Right ventricle myocardium superior (tissue), 1 donor: ENCODE data around the gene STARD4. TPM values are rescaled to one million over a fixed set of nuclear protein-coding genes. Genes with fewer than 3 reads are reported as not detected.

ENCODE experiments used
- ATAC-seq: fragments of 200-7000 bp; cut with Tn5 transposase; one replicate; pipeline ENCODE4 v1.9.1; 2020; ENCODE audit warnings: mild to moderate bottlenecking; ENCODE audit not compliant: poor library complexity
- DNase-seq: peaks from one replicate; pipeline ENCODE4 v3.0.0-alpha.2; 2020
- intact Hi-C: fragments of 100-400 bp; cut with DNase I; formaldehyde crosslinking; loops from one replicate; pipeline ENCODE4 v1.11.2; 2022
- total RNA-seq: library from RNA; stranded (reverse); fragmentation: NEBNext Ultra II Directional; extraction: Animal tissue kit (Norgen Biotek cat#: 25700); gene quantifications from one replicate; pipeline ENCODE4 v1.2.1, GENCODE V29; 2021
- donor health status: DM: no; HTN: yes; CAD: no; lungs with severe emphysema.

STARD4 gene
- total RNA-seq, 1 donor from 2014 or later: 2.0 TPM

GRCh38 chr5:111532886-111533582 lies 20.7 kb upstream of the STARD4 start:
- DNase-seq (no peak), ATAC-seq (no peak)
- intact Hi-C loops: loop anchor here (5.0 kb wide), 1 partner anchor 614 kb away; no protein-coding TSS in a partner anchor

DNA sequence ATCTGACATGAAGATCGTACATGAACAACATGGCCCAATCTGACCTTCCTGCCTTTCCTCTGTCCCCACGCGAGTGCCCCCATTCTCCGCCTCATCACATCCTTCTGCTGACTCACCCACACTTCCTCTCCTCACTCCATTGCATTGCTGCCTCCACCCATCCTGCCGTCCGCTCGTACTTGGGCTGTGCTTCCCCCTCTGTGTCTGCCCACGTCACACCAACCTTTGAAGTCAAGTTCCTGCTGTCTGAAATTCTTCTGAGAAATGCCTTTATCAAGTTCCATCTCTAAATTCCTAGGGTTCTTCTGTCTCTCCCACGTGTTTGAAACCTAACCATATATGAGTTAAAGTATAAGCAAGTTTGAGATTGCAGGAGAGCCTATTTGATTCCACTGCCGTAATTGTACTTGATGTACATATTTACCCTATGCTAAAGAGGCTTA lies 18.0 kb upstream of the STARD4 start:
- DNase-seq (peak; percentile 80), ATAC-seq (peak; percentile 89)
- intact Hi-C loops: loop anchor here (5.0 kb wide), 1 partner anchor 617 kb away; no protein-coding TSS in a partner anchor

DNA sequence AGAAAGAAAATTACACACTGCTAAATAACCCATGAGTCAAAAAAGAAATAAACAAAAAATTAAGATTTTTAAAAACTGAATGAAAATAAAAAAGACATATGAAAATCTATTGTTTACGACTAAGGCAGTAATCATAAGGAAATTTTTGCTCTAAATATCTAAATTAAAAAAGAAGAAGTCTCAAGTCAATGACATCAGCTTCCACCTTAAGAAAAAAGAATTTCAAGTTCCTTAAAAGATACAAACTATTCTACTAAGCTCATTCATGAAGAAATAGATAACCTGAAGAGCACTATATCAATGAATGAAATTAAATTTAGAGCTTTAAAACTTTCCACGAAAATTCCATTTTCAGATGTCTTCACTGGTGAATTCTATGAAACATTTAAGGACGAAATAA lies 15.7 kb upstream of the STARD4 start:
- no peak for DNase-seq
- intact Hi-C loops: no loop called here
- no peak for ATAC-seq

DNA sequence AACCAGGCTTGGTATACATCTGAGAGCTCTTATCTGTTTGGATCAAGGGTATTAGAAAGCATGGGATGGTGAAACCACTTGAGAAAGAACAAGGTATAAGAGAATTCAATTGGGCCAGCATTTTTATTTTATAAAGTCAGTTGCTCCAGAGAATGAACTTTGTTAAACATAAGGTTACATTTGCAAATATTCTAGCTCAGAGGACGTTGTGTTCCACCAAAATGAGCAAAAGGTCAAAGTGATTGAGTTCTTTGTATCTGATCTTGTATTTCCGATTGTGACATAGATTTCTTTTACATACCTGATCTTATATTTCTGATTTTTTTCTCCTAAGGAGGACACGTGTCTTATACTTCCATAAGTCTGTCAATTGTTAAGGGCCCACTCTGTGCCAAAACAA lies 8.6 kb upstream of the STARD4 start:
- ATAC-seq: no peak
- intact Hi-C loops: no loop called here
- no peak for DNase-seq

- DNase-seq (no peak), ATAC-seq (no peak)
- intact Hi-C loops: no loop called here
Measured at GRCh38 chr5:111518777-111519176, 6.4 kb upstream of the STARD4 start.

DNA sequence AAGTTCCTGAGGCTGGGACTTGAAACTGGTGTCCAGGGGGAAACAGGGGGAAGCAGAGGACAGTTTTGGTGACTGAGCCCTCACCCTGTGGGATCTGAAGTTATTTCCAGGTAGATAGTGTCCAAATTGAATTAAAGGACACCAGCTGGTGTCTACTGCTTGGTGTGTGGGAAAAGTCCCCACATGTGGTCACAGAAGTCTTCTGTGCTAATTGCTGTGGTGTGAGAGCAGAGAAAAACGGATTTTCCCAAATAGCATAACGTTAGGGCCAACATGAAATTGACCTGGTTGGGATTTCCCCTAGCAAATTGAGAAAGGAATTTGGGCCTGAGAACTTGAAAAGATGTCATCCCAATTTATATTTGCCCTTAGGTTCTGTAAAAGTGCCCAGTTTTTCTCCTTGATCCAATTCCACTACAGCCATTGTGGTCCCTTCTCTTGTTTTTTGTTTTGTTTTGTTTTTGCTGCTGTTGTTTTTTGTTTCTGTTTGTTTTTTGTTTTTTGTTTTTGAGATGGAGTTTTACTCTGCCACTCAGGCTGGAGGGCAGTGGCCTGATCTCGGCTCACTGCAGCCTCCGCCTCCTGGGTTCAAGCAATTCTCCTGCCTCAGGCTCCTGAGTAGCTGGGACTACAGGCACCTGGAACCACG lies 5.6 kb upstream of the STARD4 start:
- ATAC-seq: no peak
- intact Hi-C loops: no loop called here
- DNase-seq: no peak

DNA sequence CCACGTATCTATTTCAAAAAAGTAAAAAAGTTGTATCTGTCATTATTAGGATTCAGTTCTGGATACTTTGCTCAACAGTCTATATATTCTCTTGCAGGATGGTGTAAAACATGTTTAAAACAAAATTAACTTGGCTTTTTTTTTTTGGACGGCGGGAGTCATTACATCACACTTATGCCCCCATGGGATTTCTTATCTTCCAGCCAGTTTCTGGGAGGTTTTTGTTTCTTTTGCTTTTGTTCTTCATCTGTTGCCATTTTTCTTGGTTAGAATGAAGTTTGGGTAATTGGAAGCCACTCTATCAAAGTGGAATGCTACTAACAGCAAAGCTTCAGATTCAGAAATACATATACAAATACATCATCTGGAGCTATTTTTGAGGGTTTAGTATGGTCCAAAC lies 1.8 kb upstream of the STARD4 start:
- intact Hi-C loops: no loop called here
- ATAC-seq (no peak), DNase-seq (no peak)

- DNase-seq (no peak), ATAC-seq (no peak)
- intact Hi-C loops: no loop called here
Measured at GRCh38 chr5:111513131-111513520, 791 bp upstream of the STARD4 start.

DNA sequence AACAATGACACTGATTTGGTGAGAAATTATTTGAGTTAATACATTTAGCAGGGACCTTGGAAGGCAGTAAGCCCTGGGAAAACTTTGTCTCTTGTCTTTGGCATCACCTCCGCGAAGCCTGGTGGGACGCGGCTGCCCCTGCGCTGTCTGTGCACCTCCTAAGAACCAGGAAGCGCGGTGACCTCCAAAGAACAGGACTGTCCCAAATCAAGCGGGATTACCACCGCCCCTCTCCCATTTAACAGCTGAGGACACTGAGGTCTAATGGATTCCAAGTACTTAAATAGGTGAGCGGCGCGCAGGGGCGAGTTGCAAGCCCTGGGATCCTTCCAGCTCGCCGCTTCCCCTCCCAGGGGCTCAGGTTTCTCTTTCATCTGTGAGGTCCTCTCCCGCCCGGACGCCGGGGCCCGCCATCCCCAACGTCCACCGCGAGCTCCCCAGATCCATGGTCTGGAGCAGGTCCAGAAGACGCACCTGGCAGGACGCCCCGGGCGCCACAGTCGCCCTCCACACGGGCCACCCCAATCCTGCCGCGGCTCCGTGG lies 432 bp downstream of the STARD4 start:
- DNase-seq: no peak
- intact Hi-C loops: no loop called here

DNA sequence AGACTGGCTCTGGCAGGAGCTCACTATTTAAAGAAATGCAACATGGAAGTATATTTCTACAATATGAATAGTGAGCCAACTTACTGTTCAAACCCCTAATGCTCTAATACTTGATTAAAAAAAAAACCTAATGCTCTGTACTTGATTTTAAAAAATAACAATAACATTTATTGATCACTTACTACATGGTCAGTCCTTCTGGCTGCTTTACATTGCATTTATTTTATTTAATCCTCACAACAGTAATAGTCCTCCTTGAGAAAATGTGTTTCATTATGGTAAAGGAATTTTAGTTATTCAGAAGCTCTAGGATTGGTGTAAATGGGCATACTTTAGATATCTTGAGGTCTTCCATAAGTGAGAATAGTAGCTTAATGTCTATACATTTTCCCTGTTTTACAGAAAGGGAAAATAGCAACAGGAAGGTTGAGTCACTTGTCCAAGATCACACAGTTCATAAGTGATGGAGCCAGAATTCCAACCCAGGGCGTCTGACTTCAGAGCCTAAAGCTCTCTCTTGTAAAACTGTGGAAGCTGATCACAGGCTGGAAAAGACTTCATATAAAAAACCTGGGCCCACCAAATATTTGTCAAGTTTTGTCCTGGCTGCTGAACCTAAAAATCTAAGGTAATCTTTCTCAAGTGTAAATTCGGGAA lies 1.0 kb downstream of the STARD4 start:
- ATAC-seq: no peak
- DNase-seq: no peak

More for the DNA sequence above, 432 bp downstream of the STARD4 start:
- ATAC-seq: peak; percentile 25

DNA sequence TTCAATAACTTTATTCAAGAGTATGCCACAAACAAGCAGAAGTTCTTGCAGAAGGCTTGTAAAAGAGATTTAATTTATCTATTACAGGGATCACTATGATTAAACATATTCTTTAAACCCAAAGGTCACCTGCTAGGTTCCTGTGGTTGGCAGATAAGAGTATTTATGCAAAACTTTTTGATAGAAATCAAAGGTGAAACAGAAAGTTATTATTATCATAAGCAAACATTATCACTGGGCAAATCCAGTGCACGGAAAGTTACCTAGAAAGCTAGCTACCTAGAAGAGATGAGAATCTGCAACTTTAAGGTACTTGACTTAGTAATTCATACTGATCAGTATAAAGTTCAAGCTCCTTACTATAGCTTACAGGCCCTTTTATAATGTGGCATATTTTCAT lies 3.2 kb downstream of the STARD4 start:
- intact Hi-C loops: no loop called here
- no peak for ATAC-seq
- DNase-seq: no peak

More for the DNA sequence above, 1.0 kb downstream of the STARD4 start:
- intact Hi-C loops: no loop called here

DNA sequence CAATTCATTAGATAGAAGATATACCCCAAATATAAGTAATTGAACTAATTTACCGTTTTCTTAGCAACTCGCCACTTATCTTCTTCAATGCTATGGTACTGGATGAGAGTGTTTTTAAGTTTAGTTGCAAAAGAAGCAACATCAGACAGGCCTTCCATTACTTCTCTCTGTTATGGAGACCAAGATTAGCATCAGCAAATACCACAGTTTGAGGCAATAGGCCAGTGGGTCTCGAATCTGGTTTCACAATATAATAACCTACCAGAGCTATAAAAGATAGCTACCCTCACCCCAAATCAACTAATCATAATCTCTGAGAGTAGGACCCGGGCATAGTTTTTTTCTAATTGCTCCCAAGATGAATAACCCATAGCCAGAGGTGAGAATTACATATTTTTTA lies 5.1 kb downstream of the STARD4 start:
- no peak for ATAC-seq
- DNase-seq: no peak
- intact Hi-C loops: no loop called here

GRCh38 chr5:111505096-111505495 lies 7.2 kb downstream of the STARD4 start:
- ATAC-seq: no peak
- intact Hi-C loops: no loop called here

GRCh38 chr5:111502956-111503355 lies 9.4 kb downstream of the STARD4 start:
- intact Hi-C loops: no loop called here
- no peak for ATAC-seq
- DNase-seq: no peak

More at GRCh38 chr5:111505096-111505495, 7.2 kb downstream of the STARD4 start:
- DNase-seq: no peak

- intact Hi-C loops: no loop called here
- ATAC-seq (no peak), DNase-seq (no peak)
Measured at GRCh38 chr5:111498346-111498745, 14.0 kb downstream of the STARD4 start.

- no peak for DNase-seq
- no peak for ATAC-seq
- intact Hi-C loops: no loop called here
Measured at GRCh38 chr5:111495159-111495558, 17.2 kb downstream of the STARD4 start.

DNA sequence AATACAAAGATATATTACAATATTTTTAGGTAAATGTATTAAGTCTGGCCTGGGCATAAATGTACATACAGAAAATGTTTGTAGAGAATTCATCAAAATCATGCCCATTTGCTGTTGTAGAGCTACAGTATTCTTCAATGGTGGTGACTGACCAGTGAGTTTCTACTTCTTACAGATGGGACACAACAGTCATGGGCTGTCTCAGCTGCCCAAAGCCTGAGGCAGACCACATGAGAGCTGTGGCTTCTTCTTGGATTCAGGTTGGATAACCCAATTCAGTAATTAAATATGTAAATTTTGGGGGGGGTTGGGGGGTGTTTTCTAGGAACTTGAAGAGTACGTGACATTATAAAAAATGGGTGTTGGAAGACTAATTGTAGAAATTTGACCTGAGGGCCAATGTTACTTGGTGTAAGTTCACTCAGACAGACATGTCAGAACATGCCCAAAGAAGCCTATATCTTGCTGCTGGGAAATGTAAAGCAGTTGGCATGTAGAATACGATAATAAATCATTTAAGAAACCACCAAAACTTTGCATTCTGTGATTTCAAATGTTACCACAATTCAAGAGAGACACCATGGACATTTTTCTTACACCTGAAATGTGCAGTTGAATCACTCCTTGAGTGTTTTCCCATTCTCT lies 17.9 kb downstream of the STARD4 start:
- intact Hi-C loops: no loop called here
- no peak for ATAC-seq

DNA sequence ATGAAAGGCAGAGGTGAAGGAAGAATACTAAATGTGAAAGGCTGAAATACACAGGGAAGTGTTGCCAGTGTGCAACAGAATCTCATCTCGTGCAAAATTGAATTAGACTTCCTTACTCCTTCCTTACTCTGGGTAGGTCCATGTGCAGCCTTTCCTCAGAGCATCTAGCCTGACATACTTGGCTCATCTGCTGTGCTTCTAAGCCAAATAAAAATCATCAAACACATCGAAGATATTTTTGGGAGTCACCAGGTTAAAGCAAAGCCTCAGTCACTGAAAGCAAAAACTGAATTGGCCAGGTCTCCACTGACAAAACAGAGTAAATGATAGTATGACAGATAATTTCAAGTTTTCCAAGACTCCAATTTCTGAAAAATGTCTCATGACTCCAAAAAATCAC lies 19.3 kb downstream of the STARD4 start:
- no peak for ATAC-seq
- intact Hi-C loops: no loop called here
- no peak for DNase-seq

More for the DNA sequence above, 17.9 kb downstream of the STARD4 start:
- DNase-seq: no peak

- DNase-seq: no peak
Measured at GRCh38 chr5:111488353-111488752, 24.0 kb downstream of the STARD4 start.

More at GRCh38 chr5:111488353-111488752, 24.0 kb downstream of the STARD4 start:
- intact Hi-C loops: no loop called here
- ATAC-seq: no peak
